Ovary (tissue), 3 donors: ENCODE data around the gene AP5Z1.

Experiments used
- CTCF ChIP-seq, 3 donors: fragments of 450-650 bp in 2 of 3; fragments of 200-600 bp in 1 of 3; IDR thresholded peaks; one replicate each; pipeline versions ENCODE4 v1.5.1 to v1.8.0; 2016 to 2022; ENCODE audit warnings: antibody characterized with exemption in 3 of 3, mild to moderate bottlenecking in 1 of 3
- POLR2A ChIP-seq: fragments of 450-650 bp; IDR thresholded peaks from one replicate; pipeline ENCODE4 v1.6.1; 2017; ENCODE audit warnings: antibody characterized with exemption, mild to moderate bottlenecking, moderate library complexity
- donor health status: DM: no; HTN: no; CAD: no.

GRCh38 chr7:4738711-4739527 lies 36.5 kb upstream of the AP5Z1 start:
- TF ChIP-seq CTCF (IDR thresholded peaks at IDR 0.05) (no peak), POLR2A (no peak)
